CD8-positive, alpha-beta memory T cell (primary cell): ENCODE measurements around the gene GRAP2. TPM values are rescaled to one million over a fixed set of nuclear protein-coding genes. Genes with fewer than 3 reads are reported as not detected.
"Not testable (repeated sequence)": the region's sequence is repeated elsewhere in the genome, so short reads cannot be mapped to it uniquely, and the experiment has no call there.

Experiments
- CTCF ChIA-PET: fragments of 350-600 bp; sonication (Branson Sonifier 250); formaldehyde crosslinking; loops from one replicate; lab custom pipeline; 2021; ENCODE audit warnings: antibody characterized with exemption; lab: Charles Lee
- POLR2A ChIA-PET: fragments of 350-600 bp; sonication (Branson Sonifier 250); formaldehyde crosslinking; loops from one replicate; lab custom pipeline; 2021; ENCODE audit warnings: antibody characterized with exemption; lab: Charles Lee
- DNase-seq, 5 donors: peaks; one replicate each; pipeline versions ENCODE4 v3.0.0 to v3.0.0-alpha.2; 2020 to 2022; ENCODE audit warnings: mixed read lengths in 1 of 5
- H3K27ac ChIP-seq: one replicate; pipeline ENCODE4 v1.7.0; 2013; ENCODE audit warnings: low read depth, mild to moderate bottlenecking, low read length, moderate library complexity
- H3K27me3 ChIP-seq: 2 replicates; pipeline ENCODE4 v1.7.0; 2013; ENCODE audit warnings: low read length, mild to moderate bottlenecking; ENCODE audit not compliant: insufficient read depth, poor library complexity, severe bottlenecking
- H3K36me3 ChIP-seq: 2 replicates; pipeline ENCODE4 v1.7.0; 2013; ENCODE audit warnings: mild to moderate bottlenecking, low read length, moderate library complexity; ENCODE audit not compliant: insufficient read depth
- H3K4me1 ChIP-seq: 2 replicates; pipeline ENCODE4 v1.7.0; 2013; ENCODE audit warnings: mild to moderate bottlenecking, low read length, moderate library complexity; ENCODE audit not compliant: insufficient read depth
- H3K4me3 ChIP-seq: 2 replicates; pipeline ENCODE4 v1.7.0; 2013; ENCODE audit warnings: mild to moderate bottlenecking, low read length
- H3K9me3 ChIP-seq: 2 replicates; pipeline ENCODE4 v1.7.0; 2013; ENCODE audit warnings: mild to moderate bottlenecking, low read length
- H3K27ac Mint-ChIP-seq, 8 donors: one replicate each; pipeline ENCODE4 v1.8.0; 2020 to 2021; ENCODE audit warnings: mixed read lengths in 8 of 8, mild to moderate bottlenecking in 6 of 8, inconsistent platforms in 3 of 8, moderate library complexity in 3 of 8
- H3K27me3 Mint-ChIP-seq, 2 donors: one replicate each; pipeline ENCODE4 v1.8.0; 2020 to 2021; ENCODE audit warnings: mixed read lengths in 2 of 2, mild to moderate bottlenecking in 1 of 2, moderate library complexity in 1 of 2
- H3K36me3 Mint-ChIP-seq, 3 donors: one replicate each; pipeline ENCODE4 v1.8.0; 2020 to 2021; ENCODE audit warnings: mixed read lengths in 3 of 3, inconsistent platforms in 1 of 3, mild to moderate bottlenecking in 1 of 3
- H3K4me1 Mint-ChIP-seq, 3 donors: one replicate each; pipeline ENCODE4 v1.8.0; 2020 to 2021; ENCODE audit warnings: mixed read lengths in 3 of 3, inconsistent platforms in 1 of 3, mild to moderate bottlenecking in 1 of 3
- H3K4me3 Mint-ChIP-seq, 7 donors: one replicate each; pipeline ENCODE4 v1.8.0; 2020 to 2021; ENCODE audit warnings: mixed read lengths in 7 of 7, mild to moderate bottlenecking in 6 of 7, moderate library complexity in 4 of 7, inconsistent platforms in 2 of 7
- H3K9me3 Mint-ChIP-seq, 5 donors: one replicate each; pipeline ENCODE4 v1.8.0; 2020 to 2022; ENCODE audit warnings: mixed read lengths in 5 of 5, mild to moderate bottlenecking in 3 of 5, moderate library complexity in 2 of 5, inconsistent platforms in 1 of 5
- polyA plus RNA-seq: library from polyadenylated mRNA; unstranded; fragments of 300-500 nt; fragmentation: Illumina TruSeq; gene quantifications from one replicate; pipeline ENCODE4 v1.2.3, GENCODE V29; 2021
- total RNA-seq, 2 experiments: library from RNA; stranded (reverse); gene quantifications; one replicate each; pipeline ENCODE4 v1.2.3, GENCODE V29; 2021

The GRAP2 gene
- total and polyA plus RNA-seq, 3 experiments from 2014 or later: 41.8 to 103 (median 53.2) TPM

DNA sequence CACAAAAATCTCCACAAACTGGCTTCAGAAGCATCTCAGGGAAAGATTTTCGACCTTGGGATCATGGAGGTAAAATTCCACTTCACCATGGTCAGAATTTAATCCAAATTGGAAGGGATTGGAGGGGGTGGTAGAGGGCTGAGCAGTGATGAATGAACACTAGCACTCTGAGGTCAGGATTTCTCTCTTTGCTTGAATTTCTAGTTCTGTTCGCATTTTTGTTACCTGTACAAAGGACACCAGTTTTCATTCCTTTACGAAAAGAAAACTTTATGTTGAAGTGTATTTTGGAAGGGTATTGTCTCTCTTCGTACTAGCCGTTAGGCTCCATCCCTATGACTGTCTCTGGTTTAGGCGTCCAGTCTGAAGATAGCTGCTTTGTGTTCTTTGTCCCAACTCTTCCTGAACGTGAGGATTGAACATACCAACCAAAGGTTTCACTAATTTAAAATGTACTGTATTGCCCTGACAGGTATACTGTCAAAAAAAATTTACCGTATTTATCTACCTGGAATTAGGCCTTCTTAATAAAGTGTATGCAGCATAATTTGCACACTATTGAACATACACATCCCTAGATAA is 772 bp downstream of the GRAP2 start:
- H3K27me3 ChIP-seq: no peaks in the 10 kb centered on the region
- POLR2A ChIA-PET: interaction anchor here (2.2 kb wide), 1 partner anchor 8 kb away, joined by 8 read pairs; no protein-coding TSS in a partner anchor
- Mint-ChIP-seq H3K27me3 (no peaks in the 10 kb centered on the region), H3K27ac (peak overlapping the region in 7 of 8 donors; percentile 93 to 99 (median 96)), H3K4me1 (peaks cover 30 to 34% (median 31%) of the 10 kb centered on the region in 3 donors), H3K9me3 (no peaks in the 10 kb centered on the region), H3K36me3 (peaks cover 14 to 49% (median 17%) of the 10 kb centered on the region in 3 donors), H3K4me3 (peak overlapping the region; percentile 91 to 99 (median 97))
- H3K27ac ChIP-seq: peak overlapping the region; percentile 32
- peak overlapping the region; percentile 71 for H3K4me3 ChIP-seq
- H3K4me1 ChIP-seq: peaks cover 33% of the 10 kb centered on the region
- H3K9me3 ChIP-seq: no peaks in the 10 kb centered on the region
- CTCF ChIA-PET: interaction anchor here (0.6 to 1.5 kb wide), 2 partner anchors 8 to 41 kb away, joined by 3 read pairs; no protein-coding TSS in a partner anchor
- no peaks in the 10 kb centered on the region for H3K36me3 ChIP-seq
- DNase-seq: no peak

DNA sequence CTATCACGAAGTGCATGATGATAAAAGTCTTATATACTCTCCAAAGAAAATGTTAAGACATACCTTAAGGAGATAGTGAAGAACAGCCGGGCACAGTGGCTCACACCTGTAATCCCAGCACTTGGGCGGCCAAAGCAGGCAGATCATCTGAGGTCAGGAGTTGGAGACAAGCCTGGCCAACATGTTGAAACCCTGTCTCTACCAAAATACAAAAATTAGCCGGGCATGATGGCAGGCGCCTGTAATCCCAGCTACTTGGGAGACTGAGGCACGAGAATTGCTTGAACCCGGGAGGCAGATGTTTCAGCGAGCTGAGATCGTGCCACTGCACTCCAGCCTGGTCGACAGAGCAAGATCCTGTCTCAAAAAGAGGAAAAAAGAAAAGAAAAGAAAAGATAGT is 3.1 kb downstream of the GRAP2 start:
- H3K4me1 ChIP-seq: peaks cover 31% of the 10 kb centered on the region
- CTCF ChIA-PET: interaction anchor here (0.7 to 1.5 kb wide), 3 partner anchors 18 to 114 kb away, joined by 3 to 6 read pairs (median 3); no protein-coding TSS in a partner anchor
- not testable (repeated sequence) for H3K9me3 Mint-ChIP-seq, H3K36me3 ChIP-seq, H3K27me3 Mint-ChIP-seq, H3K9me3 ChIP-seq, H3K27me3 ChIP-seq, DNase-seq
- peaks cover 17 to 60% (median 18%) of the 10 kb centered on the region in 3 donors for H3K36me3 Mint-ChIP-seq
- peak overlapping the region in 7 of 8 donors; percentile 91 to 99 (median 98) for H3K27ac Mint-ChIP-seq
- POLR2A ChIA-PET: interaction anchor here (0.8 to 1.8 kb wide), 5 partner anchors 9 to 29 kb away, joined by 3 to 9 read pairs (median 4); no protein-coding TSS in a partner anchor
- peak overlapping the region; percentile 68 for H3K4me3 ChIP-seq
- H3K27ac ChIP-seq: peak overlapping the region; percentile 20
- peak overlapping the region; percentile 91 to 99 (median 97) for H3K4me3 Mint-ChIP-seq
- peaks cover 41 to 53% (median 47%) of the 10 kb centered on the region in 3 donors for H3K4me1 Mint-ChIP-seq

DNA sequence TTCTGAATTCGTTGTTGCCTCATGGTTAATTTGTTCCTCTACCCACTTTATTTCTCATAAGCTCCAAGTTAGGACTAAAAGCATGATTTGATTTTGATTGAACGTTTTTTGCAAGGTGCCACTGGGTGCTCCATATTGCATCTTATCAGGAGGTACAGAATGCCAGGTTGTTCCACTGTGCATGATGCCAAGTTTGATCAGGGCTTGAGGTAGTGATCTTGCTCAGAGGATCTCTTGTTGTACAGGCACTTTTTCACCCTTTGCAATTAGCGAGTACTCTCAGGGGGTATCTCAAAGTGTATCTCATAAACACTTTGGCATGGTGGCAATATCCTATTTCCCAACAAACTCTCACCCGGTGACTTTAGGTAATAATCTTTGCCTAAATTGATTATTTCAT is 4.0 kb downstream of the GRAP2 start:
- Mint-ChIP-seq H3K27me3 (no peaks in the 10 kb centered on the region), H3K4me3 (peak overlapping the region; percentile 91 to 99 (median 97)), H3K9me3 (no peaks in the 10 kb centered on the region), H3K27ac (peak overlapping the region in 7 of 8 donors; percentile 91 to 99 (median 98)), H3K4me1 (peaks cover 44 to 56% (median 50%) of the 10 kb centered on the region in 3 donors), H3K36me3 (peaks cover 17 to 64% (median 22%) of the 10 kb centered on the region in 3 donors)
- no peak for DNase-seq
- Histone ChIP-seq H3K27ac (no peak overlapping the region), H3K9me3 (no peaks in the 10 kb centered on the region), H3K27me3 (no peaks in the 10 kb centered on the region), H3K36me3 (no peaks in the 10 kb centered on the region), H3K4me1 (peaks cover 31% of the 10 kb centered on the region), H3K4me3 (peak overlapping the region; percentile 68)
- ChIA-PET CTCF (interaction anchor here (0.7 to 1.8 kb wide), 4 partner anchors 19 to 113 kb away, joined by 3 to 7 read pairs (median 4); no protein-coding TSS in a partner anchor), POLR2A (interaction anchor here (0.8 to 1.8 kb wide), 6 partner anchors 8 to 28 kb away, joined by 3 to 9 read pairs (median 4); no protein-coding TSS in a partner anchor)

DNA sequence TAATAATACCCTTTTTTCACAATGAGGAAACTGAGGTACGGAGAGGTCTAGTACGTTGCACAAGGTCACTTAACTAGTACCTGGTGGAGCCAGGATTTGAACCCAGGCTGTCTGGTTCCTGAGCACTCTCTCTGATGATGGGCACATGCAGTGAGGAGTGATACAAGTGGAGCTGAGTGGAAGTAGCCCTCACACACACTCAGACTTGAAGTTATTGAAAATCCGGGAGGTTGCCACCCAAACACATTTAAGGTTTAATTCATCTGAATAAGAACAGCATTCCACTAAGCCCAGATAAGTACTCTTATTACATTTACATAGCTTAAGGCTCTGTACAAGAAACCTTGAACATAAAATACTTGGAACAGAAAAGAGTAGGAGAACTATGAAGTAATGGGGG is 4.8 kb downstream of the GRAP2 start:
- Histone ChIP-seq H3K4me3 (peak overlapping the region; percentile 68), H3K27ac (peak overlapping the region; percentile 18), H3K4me1 (peaks cover 30% of the 10 kb centered on the region), H3K9me3 (no peaks in the 10 kb centered on the region), H3K27me3 (no peaks in the 10 kb centered on the region), H3K36me3 (no peaks in the 10 kb centered on the region)
- POLR2A ChIA-PET: interaction anchor here (0.6 to 1.8 kb wide), 7 partner anchors 9 to 744 kb away, joined by 3 to 9 read pairs (median 6); no protein-coding TSS in a partner anchor
- CTCF ChIA-PET: interaction anchor here (1.3 to 1.8 kb wide), 6 partner anchors 9 to 37 kb away, joined by 3 to 7 read pairs (median 4); no protein-coding TSS in a partner anchor
- peak overlapping the region in 7 of 8 donors; percentile 91 to 99 (median 98) for H3K27ac Mint-ChIP-seq
- peaks cover 45 to 56% (median 50%) of the 10 kb centered on the region in 3 donors for H3K4me1 Mint-ChIP-seq
- H3K9me3 Mint-ChIP-seq: no peaks in the 10 kb centered on the region
- DNase-seq: no peak
- H3K4me3 Mint-ChIP-seq: peak overlapping the region; percentile 91 to 99 (median 97)
- H3K27me3 Mint-ChIP-seq: no peaks in the 10 kb centered on the region
- H3K36me3 Mint-ChIP-seq: peaks cover 17 to 68% (median 25%) of the 10 kb centered on the region in 3 donors

DNA sequence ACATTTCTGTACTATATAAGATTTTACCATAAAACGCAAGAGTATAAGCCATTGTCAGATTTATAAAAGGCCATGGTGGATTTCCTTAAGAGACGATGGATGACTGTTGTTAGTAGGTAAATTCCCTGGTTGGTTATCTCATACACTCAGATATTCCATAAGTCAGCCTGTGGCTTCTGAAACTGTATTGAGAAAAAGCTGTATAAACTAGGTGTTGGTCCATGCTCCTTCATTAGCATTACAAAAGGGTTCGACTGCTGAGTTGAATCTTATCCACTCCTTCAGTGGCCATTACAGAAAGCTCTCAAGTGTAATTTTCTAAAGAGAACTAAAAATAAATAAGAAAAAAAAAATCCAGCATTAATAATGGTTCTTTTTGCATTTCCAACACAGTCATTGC is 5.3 kb downstream of the GRAP2 start:
- POLR2A ChIA-PET: interaction anchor here (0.6 to 1.6 kb wide), 6 partner anchors 9 to 29 kb away, joined by 3 to 8 read pairs (median 6); no protein-coding TSS in a partner anchor
- no peak for DNase-seq
- H3K27ac ChIP-seq: peak overlapping the region; percentile 18
- H3K4me1 Mint-ChIP-seq: peaks cover 47 to 60% (median 52%) of the 10 kb centered on the region in 3 donors
- no peaks in the 10 kb centered on the region for H3K27me3 Mint-ChIP-seq
- peaks cover 17 to 66% (median 27%) of the 10 kb centered on the region in 3 donors for H3K36me3 Mint-ChIP-seq
- no peaks in the 10 kb centered on the region for H3K27me3 ChIP-seq
- peaks cover 35% of the 10 kb centered on the region for H3K4me1 ChIP-seq
- CTCF ChIA-PET: interaction anchor here (1.3 to 2.0 kb wide), 7 partner anchors 9 to 36 kb away, joined by 3 to 7 read pairs (median 5); no protein-coding TSS in a partner anchor
- peak overlapping the region; percentile 91 to 99 (median 97) for H3K4me3 Mint-ChIP-seq
- H3K36me3 ChIP-seq: no peaks in the 10 kb centered on the region
- no peaks in the 10 kb centered on the region for H3K9me3 Mint-ChIP-seq
- H3K27ac Mint-ChIP-seq: peak overlapping the region in 7 of 8 donors; percentile 91 to 99 (median 98)
- peak overlapping the region; percentile 68 for H3K4me3 ChIP-seq
- H3K9me3 ChIP-seq: no peaks in the 10 kb centered on the region

DNA sequence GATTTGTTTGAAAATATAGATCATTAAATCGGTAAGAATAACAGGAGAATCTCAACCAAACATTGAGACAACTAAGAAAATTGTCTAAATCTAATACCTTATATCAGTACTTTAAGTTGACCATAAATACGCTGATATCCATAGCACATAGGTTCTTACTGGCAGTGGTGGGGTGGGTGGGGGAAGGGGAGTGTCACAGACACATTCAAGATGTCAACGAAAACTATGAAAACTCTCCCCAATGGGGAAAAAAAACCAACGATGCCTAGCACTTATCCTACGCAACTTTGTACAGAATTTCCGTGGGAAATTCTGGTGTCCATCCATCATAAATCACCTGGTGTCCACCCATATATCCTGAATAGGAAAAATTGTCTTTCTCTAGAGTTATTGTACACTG is 6.2 kb downstream of the GRAP2 start:
- ChIA-PET CTCF (interaction anchor here (1.2 to 2.0 kb wide), 6 partner anchors 11 to 36 kb away, joined by 3 to 10 read pairs (median 4); no protein-coding TSS in a partner anchor), POLR2A (interaction anchor here (0.6 to 2.7 kb wide), 6 partner anchors 10 to 1025 kb away, joined by 3 to 18 read pairs (median 5); no protein-coding TSS in a partner anchor)
- H3K27me3 ChIP-seq: no peaks in the 10 kb centered on the region
- Mint-ChIP-seq H3K36me3 (peaks cover 11 to 64% (median 34%) of the 10 kb centered on the region in 3 donors), H3K4me3 (peak overlapping the region; percentile 91 to 99 (median 97)), H3K27me3 (no peaks in the 10 kb centered on the region), H3K4me1 (peaks cover 56 to 68% (median 60%) of the 10 kb centered on the region in 3 donors), H3K9me3 (no peaks in the 10 kb centered on the region), H3K27ac (peak overlapping the region in 7 of 8 donors; percentile 91 to 99 (median 98))
- no peak for DNase-seq
- peak overlapping the region; percentile 68 for H3K4me3 ChIP-seq
- H3K27ac ChIP-seq: peak overlapping the region; percentile 18
- H3K36me3 ChIP-seq: no peaks in the 10 kb centered on the region
- peaks cover 43% of the 10 kb centered on the region for H3K4me1 ChIP-seq
- no peaks in the 10 kb centered on the region for H3K9me3 ChIP-seq

DNA sequence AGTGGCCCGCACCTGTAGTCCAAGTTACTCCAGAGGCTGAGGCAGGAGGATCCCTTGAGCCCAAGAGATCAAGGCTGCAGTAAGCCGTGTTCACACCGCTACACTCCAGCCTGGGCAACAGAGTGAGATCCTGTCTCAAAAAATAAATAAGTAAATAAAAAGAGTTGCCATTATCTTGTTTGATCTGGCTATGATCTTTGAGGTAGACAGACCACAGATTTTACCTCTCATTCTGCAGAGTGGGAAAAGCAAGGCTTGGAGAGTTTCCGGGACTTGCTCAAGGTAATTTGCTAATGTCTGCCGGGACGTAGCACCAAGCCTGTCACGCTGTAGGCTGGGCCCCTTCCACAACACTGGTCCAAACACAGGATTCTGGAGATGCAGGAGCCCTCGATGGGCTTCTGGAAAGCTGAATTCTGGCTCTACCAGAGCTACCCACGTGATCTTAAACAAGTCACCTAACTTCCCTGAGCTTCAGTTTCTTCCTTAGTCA is 6.8 kb downstream of the GRAP2 start:
- Mint-ChIP-seq H3K27me3 (no peaks in the 10 kb centered on the region), H3K27ac (peak overlapping the region in 7 of 8 donors; percentile 91 to 99 (median 98)), H3K4me3 (peak overlapping the region; percentile 91 to 99 (median 97)), H3K4me1 (peaks cover 62 to 74% (median 66%) of the 10 kb centered on the region in 3 donors), H3K36me3 (peaks cover 8 to 64% (median 35%) of the 10 kb centered on the region in 3 donors), H3K9me3 (no peaks in the 10 kb centered on the region)
- no peaks in the 10 kb centered on the region for H3K36me3 ChIP-seq
- ChIA-PET POLR2A (interaction anchor here (0.5 to 2.7 kb wide), 6 partner anchors 9 to 55 kb away, joined by 3 to 18 read pairs (median 6); no protein-coding TSS in a partner anchor), CTCF (interaction anchor here (0.8 to 2.0 kb wide), 6 partner anchors 8 to 35 kb away, joined by 3 to 10 read pairs (median 3); no protein-coding TSS in a partner anchor)
- peak overlapping the region; percentile 18 for H3K27ac ChIP-seq
- H3K9me3 ChIP-seq: no peaks in the 10 kb centered on the region
- peak in 2 of 5 donors; percentile 51 to 62 for DNase-seq
- H3K4me1 ChIP-seq: peaks cover 50% of the 10 kb centered on the region
- H3K27me3 ChIP-seq: no peaks in the 10 kb centered on the region
- peak overlapping the region; percentile 68 for H3K4me3 ChIP-seq
